GM13976 (cell line): ENCODE results near the gene OSBPL9.

Source experiments
- DNase-seq: peaks from one replicate; pipeline ENCODE4 v3.0.0; 2012; ENCODE audit warnings: low spot score
- in situ Hi-C: fragments of 300-500 bp; cut with MboI; formaldehyde crosslinking; loops from one replicate; pipeline ENCODE4 v1.12.0; 2022; ENCODE audit warnings: low sequenced_read_pairs, mixed read lengths, inconsistent platforms; ENCODE audit not compliant: unreplicated experiment
- TF ChIP-seq, protein P1 (sequence below): IDR thresholded peaks from 2 replicates; pipeline ENCODE4 v1.5.1; 2012; ENCODE audit warnings: borderline replicate concordance, mild to moderate bottlenecking; ENCODE audit not compliant: insufficient read depth; ENCODE audit errors: extremely low read depth, missing control alignments, control extremely low read depth

OSBPL9 gene

DNA sequence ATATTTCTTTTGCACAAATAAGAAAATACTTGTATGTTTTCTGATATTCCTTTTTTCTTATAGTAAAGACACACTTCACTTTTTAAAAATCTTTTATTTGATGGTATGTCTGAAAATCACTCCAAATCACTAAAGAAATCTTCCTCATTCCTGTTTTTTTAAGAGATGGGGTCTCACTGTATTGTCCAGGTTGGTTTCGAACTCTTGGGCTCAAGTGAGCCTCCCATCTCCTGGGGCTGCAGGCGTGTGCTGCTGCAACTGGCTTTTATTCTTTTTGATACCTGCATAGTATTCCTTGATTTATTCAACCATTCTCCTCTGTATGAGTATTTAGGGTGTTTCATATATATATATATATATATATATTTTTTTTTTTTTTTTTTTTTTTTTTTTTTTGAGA is 88.1 kb downstream of the OSBPL9 start:
- in situ Hi-C loops = no loop called here
- TF ChIP-seq, protein P1, sequence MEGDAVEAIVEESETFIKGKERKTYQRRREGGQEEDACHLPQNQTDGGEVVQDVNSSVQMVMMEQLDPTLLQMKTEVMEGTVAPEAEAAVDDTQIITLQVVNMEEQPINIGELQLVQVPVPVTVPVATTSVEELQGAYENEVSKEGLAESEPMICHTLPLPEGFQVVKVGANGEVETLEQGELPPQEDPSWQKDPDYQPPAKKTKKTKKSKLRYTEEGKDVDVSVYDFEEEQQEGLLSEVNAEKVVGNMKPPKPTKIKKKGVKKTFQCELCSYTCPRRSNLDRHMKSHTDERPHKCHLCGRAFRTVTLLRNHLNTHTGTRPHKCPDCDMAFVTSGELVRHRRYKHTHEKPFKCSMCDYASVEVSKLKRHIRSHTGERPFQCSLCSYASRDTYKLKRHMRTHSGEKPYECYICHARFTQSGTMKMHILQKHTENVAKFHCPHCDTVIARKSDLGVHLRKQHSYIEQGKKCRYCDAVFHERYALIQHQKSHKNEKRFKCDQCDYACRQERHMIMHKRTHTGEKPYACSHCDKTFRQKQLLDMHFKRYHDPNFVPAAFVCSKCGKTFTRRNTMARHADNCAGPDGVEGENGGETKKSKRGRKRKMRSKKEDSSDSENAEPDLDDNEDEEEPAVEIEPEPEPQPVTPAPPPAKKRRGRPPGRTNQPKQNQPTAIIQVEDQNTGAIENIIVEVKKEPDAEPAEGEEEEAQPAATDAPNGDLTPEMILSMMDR = no peak
- DNase-seq = no peak

DNA sequence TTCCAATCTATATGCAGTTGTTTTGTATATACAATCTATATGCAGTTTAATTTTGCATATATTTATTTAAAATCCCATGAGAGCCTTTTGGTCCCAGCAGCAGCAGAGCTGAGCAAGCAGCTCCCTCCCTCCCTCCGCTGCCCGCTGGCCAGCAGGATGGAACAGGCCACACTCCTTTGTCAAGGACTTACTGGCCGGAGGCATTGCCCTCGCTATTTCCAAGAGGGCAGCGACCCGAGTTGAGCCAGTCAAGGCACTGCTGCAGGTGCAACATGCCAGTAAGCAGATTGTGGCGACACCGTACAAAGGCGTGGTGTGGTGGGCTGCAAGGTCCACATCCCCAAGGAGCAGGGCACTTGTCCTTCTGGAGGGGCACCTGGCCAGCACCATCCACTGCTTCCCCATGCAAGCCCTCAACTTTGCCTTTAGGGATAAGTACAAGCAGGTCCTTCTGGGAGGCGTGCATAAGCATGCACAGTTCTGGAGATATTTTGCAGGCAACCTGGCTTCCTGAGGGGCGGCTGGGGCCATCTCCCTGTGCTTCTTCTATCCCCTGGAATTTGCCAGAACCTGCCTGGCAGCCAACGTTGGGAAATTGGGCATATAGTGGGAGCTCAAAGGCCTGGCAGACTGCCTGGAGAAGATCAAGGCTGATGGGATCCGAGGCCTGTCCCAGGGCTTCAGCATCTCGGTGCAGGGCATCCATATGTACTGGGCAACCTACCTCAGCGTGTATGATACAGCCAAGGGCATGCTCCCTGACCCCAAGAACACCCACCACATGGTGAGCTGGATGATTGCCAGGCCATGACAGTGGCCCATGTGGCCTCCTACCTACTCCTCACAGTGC is 92.2 kb downstream of the OSBPL9 start:
- in situ Hi-C loops = no loop called here
- TF ChIP-seq, protein P1 = no peak
- no peak for DNase-seq

DNA sequence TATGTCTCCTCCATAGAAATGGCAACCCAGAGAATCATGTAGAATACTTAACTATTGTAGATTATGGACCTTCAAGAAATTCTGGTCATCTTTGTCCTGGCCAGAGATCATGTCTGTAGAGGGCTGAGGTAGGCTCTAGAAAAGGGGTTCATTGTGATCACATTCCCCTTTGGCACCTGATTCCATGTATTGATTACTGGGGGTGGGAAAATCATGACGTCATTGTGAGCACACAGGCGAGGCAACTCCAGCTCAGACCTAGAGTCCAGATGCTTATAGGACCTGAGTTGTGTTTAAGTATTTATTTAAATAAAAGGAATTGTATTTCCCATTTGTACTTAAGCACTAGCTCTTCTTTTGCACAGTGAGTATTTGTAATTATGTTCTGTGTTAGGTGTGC is 93.1 kb downstream of the OSBPL9 start:
- in situ Hi-C loops = no loop called here
- DNase-seq = no peak
- TF ChIP-seq, protein P1 = no peak

DNA sequence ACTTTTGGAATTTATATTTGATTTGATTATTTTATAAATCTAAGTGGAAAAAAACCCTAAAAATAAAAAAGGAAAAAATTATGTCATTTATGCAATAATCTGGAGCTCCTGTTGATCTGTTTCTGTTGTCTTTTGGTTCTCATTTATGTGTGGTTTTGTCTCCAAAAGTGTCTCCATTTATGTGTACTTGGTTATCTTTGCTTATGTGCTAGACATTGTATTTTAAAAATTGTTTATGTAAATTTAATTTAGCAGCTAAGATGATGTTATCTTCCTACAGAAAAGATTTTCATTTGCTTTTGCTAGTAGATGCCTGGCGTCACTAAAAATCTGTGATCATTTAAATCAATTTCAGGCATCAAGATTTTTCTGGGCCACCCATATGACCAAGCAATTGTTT is 95.7 kb downstream of the OSBPL9 start:
- TF ChIP-seq, protein P1 = no peak
- DNase-seq = no peak
- in situ Hi-C loops = no loop called here

DNA sequence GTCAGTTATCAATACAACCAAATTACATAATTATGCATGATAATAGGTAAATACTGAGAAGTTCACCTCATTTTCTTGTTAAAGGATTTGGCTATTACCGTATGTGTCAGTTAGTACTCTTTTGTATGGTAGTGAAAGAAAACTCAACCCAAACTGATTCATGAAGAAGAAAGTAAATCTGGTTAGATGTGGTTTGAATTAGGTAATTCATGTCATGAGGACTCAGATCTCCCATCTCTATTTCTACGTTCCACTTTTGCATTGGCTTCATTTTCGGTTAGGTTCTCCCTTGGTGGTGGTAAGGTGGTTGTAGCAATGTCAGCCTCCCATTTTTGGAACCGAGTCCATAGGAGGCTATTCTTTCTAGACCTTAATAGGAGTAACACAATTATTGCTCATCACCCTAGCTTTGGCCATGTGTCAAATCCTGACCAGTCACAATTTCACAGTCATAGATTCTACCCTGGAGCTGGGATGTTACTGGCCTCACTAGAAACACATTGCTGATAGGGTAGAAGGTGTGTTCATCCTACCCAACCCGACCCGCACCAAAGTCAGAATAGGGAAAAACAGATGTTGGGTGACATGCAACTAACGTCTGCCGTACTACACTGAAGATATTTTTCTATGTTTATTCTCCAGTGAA is 97.6 kb downstream of the OSBPL9 start:
- no peak for DNase-seq
- TF ChIP-seq, protein P1 = no peak
- in situ Hi-C loops = no loop called here

DNA sequence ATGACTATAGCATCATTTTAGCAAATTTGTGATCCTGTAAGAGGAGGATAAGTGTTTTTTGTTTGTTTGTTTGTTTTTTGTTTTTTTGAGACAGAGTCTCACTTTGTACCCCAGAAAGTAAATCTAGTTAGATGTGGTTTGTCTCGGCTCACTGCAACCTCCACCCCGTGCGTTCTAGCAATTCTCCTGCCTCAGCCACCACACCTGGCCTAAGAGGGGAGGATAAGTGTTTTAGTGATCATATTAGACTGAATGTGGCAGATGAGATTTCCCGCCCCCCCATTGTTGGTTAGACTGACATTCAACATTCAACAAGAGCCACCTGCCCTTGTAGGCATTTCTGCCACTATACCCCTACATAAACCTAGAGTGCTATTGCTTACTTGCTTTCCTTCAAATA is 98.5 kb downstream of the OSBPL9 start:
- no peak for DNase-seq
- in situ Hi-C loops = no loop called here
- TF ChIP-seq, protein P1 = no peak
